GM12874 (cell line): ENCODE data around the gene PRKCH.

Experiments used
- TF ChIP-seq, protein P1 (sequence below): IDR thresholded peaks from 2 replicates; pipeline ENCODE4 v1.5.1; 2011; ENCODE audit warnings: low read depth, mild to moderate bottlenecking, control low read depth, low read length, moderate library complexity; ENCODE audit not compliant: insufficient read depth

PRKCH gene

DNA sequence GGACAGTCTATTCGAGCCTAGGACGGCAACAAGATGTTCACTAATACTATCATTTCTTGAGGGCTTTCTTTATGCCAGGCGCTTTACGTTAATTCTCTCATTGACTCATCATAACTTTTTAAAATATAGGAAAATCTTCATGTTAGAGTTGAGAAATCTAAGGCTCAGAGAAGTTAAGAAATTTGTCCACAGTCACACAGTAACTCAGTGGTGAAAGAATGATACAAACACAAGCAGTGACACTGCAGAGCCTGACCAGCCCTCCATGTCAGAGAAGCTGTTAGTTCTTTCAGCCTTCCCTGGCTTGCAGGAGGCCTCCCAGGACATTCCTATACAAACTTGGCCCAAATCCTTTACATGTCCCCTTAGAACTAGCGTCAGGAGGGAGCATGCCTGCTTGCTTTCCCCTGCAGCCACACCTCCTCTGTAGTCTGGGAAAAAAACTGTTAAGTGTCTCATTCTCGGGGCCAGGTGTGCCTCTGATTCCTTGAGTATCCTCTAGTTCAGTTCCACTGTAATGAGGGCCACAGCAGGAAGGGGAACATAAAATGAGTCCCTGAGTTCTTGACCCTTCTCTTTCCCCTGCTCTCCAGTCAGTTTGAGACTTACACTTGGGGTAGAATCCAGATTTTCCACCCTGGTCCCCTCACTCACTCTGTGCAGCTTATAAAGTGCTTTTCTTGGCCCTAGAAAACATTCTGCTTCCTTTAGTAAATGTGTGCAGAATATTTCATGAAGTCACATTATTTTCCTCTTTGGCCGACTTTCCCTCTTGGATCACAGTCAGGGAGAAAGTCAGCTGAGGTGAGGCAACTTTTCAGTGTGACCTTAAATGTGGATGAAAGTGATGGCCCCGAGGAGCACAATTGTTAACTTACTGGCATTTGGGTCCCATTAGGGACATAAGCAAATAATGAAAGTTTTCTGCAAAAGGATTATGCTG lies 221.7 kb downstream of the PRKCH start:
- TF ChIP-seq, protein P1, sequence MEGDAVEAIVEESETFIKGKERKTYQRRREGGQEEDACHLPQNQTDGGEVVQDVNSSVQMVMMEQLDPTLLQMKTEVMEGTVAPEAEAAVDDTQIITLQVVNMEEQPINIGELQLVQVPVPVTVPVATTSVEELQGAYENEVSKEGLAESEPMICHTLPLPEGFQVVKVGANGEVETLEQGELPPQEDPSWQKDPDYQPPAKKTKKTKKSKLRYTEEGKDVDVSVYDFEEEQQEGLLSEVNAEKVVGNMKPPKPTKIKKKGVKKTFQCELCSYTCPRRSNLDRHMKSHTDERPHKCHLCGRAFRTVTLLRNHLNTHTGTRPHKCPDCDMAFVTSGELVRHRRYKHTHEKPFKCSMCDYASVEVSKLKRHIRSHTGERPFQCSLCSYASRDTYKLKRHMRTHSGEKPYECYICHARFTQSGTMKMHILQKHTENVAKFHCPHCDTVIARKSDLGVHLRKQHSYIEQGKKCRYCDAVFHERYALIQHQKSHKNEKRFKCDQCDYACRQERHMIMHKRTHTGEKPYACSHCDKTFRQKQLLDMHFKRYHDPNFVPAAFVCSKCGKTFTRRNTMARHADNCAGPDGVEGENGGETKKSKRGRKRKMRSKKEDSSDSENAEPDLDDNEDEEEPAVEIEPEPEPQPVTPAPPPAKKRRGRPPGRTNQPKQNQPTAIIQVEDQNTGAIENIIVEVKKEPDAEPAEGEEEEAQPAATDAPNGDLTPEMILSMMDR, result no peak

DNA sequence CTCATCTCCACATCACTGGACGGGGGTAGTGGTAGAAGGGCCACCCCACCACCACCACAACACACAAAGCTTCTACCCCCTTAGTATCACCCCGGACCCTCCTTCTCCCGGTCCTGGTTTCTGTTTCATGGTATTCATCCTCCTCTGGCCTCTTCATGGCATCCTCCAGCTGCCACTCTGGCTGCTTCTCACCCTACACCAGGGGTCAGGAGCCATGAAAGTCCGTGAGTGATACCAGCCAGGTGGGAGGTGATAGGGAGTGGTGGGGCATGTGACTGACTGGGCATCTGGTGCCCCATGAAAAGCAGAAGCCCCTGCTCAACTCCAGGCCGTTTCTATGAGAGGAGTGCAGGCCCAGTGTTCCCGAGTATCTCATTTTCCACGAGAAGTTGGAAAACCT lies 222.6 kb downstream of the PRKCH start:
- TF ChIP-seq, protein P1, result no peak

DNA sequence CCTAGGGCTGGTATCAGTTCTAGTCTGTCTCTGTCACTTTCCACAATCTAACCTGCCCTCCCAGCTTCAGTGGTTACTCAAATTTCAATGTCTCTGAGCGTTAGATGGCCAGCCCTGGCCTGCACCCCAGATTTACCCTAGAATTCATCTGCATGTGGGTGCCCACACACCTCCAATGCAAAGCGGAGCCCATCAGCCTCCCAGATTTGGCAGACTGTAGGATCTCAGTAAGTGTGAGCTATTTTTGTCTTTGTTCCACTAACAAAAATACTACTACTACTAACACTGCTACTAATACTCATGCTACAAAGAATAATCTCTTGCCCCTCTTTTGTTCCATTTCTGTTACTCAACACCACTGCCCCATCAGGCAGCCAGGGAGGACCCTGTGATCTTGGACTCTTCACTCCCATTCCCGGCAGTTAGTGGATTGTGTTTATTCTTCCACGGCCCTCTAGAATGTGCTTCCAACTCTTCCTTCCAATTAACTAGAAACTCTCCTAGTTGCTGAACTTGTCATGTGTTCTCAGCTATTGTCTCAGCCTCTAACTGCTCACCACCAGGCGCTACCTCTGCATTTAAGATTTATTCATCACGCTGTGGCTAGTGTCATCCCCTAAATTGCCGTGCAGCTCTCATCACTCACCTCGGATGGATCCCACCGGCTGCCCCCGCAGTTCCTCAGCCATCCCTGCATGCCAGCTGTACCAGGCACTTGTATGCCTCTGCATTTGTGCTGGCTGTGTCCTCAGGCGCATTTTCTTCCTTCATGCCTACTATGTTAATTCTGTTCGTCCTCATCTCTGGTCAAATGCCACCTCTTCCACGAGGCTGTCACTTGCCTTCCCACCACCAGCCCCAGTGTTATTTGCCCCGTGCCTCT lies 223.3 kb downstream of the PRKCH start:
- TF ChIP-seq, protein P1, result no peak

DNA sequence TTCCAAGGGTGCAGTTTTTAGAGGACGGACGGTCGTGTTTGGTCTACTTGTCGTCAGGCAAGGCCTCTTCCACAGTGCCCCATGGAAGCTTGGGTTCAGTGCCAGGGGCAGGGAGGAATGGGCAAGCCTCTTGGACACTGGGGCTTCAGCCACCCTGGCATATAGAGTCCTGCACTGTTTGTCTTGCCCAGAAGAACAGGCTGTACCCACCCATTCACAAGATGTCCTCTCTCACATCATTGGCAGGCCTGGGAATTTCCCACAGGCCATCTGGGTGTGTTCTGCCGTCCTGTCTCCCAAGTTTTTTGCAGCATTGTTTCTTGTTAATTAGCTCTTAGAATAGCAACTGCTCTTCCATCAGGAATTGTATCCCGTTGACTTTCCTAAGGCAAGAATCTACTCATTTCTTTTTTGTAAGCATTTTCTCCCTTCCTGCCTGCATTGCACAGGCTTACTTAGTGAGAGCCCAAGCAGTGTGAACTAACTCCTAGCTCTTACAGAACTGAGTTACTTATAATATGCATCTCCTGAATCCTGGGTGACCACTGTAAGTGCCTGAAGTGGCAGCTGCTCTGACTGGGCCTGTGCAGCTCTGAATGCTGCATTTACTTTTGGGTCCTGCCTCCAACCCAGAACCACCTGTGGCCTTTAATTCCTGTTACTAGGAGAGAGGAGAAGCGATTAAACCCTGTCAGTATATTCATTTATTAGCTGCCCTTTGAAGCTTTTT lies 224.5 kb downstream of the PRKCH start:
- TF ChIP-seq, protein P1, result no peak

DNA sequence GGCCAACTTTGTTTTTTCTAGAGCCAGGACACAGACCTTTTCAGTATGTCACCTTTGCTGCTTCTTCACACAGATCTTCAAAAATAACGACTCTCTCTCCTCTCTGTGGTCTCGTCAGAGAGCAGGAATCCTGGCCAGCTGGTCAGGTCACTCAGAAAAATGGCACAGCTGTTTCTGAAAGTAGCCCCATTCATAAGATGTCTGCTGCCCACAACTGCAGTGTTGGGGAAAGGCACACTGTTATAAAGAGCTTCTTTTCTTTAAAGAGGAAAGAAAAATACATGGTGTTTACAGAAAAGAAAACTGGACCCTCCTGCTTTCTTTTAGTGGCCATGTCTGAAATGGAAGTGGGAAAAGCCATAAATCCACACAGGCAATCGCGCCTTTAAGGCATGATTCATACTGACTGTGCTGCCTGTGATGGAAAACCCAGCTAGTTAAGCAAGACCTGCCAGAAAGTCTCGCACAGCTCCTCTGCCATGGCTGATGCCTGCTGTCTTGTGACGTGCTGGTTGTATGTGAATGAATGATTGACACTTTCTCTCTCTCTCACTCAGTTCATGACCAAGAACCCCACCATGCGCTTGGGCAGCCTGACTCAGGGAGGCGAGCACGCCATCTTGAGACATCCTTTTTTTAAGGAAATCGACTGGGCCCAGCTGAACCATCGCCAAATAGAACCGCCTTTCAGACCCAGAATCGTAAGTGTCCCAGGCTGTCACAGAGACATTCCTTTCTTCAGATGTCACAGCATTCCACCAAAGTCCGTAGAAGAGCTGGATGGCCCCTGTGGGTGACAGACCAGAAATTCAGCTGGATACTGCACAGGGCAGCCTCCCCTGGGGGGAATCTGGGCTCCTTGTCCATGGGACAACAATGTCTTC lies 226.0 kb downstream of the PRKCH start:
- TF ChIP-seq, protein P1, result no peak

DNA sequence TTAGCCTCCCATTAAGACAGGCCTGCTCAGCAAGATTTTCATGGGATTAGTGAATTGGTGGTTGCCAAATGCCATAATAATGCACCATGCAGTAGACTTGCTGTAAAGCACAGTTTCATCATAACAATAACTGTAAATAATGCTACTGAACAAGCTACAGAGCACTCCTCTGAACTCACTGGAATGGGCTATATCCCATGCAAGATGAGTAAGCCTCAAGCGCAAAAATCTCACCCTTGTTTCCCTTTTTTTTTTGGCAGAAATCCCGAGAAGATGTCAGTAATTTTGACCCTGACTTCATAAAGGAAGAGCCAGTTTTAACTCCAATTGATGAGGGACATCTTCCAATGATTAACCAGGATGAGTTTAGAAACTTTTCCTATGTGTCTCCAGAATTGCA lies 228.0 kb downstream of the PRKCH start:
- TF ChIP-seq, protein P1, result no peak
